ENCODE results near the gene IFT80. TPM values are rescaled to one million over a fixed set of nuclear protein-coding genes. Genes with fewer than 3 reads are reported as not detected.

Gene IFT80
- total and polyA plus RNA-seq, 10 of the 15 experiments (the other 5 are each of a cell fraction or from before 2014, with no cell fraction given), result 6.5 to 21.5 (median 14.1) TPM

DNA sequence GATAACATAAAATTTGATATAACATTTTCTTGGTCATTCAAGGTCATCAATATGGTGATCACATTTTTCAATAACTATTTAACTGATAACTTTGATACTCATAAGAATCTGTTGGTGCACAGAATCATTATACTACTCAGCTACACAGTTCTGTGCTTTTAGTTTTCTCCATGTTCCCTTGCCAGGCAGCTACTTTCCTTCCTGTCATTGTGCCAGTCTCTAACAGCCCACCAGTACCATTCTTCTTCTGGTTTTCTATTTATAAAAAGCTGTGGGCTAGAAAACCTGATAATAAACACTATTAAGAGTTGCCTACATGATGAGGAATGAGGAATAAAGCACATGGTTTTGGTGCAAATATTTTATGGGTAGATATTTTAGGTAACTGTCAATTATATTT, 96.2 kb downstream of the IFT80 start:
- ChIA-PET SMC1A (ENCODE audit: uncharacterized antibody, unreplicated experiment) (interaction anchor here (0.6 to 1.9 kb wide), 3 partner anchors 9 to 204 kb away, joined by 3 to 4 read pairs (median 3); no protein-coding TSS in a partner anchor), RAD21 (ENCODE audit: unreplicated experiment) (no interaction called here), CTCF (interaction anchor here (1.6 kb wide), 1 partner anchor 498 kb away, joined by 3 read pairs; no protein-coding TSS in a partner anchor), POLR2A (no interaction called here)
- Histone ChIP-seq H2AFZ (ENCODE audit: control insufficient read depth, low read depth, low read length) (no peak overlapping the region), H3K79me2 (ENCODE audit: control insufficient read depth, insufficient read depth, low read length) (no peaks in the 10 kb centered on the region), H3K9ac (ENCODE audit: control insufficient read depth, insufficient read depth, low read length) (no peak overlapping the region), H3K27ac (ENCODE audit: control insufficient read depth, insufficient read depth) (no peak overlapping the region), H3K4me2 (ENCODE audit: control insufficient read depth, insufficient read depth) (no peak overlapping the region), H3K9me3 (replicated peaks; ENCODE audit: control insufficient read depth, insufficient read depth, low read length) (no peaks in the 10 kb centered on the region), H3K4me3 (no peak overlapping the region), H3K36me3 (ENCODE audit: control insufficient read depth in 2 of 2, insufficient read depth in 2 of 2, low read length in 1 of 2) (no peaks in the 10 kb centered on the region), H3K4me1 (ENCODE audit: control insufficient read depth, insufficient read depth, low read length) (no peaks in the 10 kb centered on the region), H4K20me1 (ENCODE audit: control insufficient read depth, insufficient read depth) (no peaks in the 10 kb centered on the region), H3K27me3 (replicated peaks in 1 of 2; ENCODE audit: control insufficient read depth in 2 of 2, insufficient read depth in 2 of 2, low read length in 1 of 2) (no peaks in the 10 kb centered on the region)
- in situ Hi-C loops (cut with MboI) (no loop called here), intact Hi-C loops (cut with micrococcal nuclease; ENCODE audit: unreplicated experiment) (no loop called here)
- DNase-seq (ENCODE audit: low read depth, low spot score), result no peak
- FAIRE-seq, result no peak
- no TSS peak for BruUV-seq (replicated peaks)
- TF ChIP-seq FOS (IDR thresholded peaks at IDR 0.05; ENCODE audit: borderline replicate concordance, extremely low read depth, insufficient read length), result no peak
- TF ChIP-seq RELA (IDR thresholded peaks at IDR 0.05; ENCODE audit: borderline replicate concordance, partially characterized antibody), result no peak
- TF ChIP-seq MYC (IDR thresholded peaks at IDR 0.05; ENCODE audit: insufficient read depth, insufficient read length, insufficient replicate concordance, low read length, severe bottlenecking), result no peak
- no peak for TF ChIP-seq RB1 (IDR thresholded peaks at IDR 0.05; ENCODE audit: borderline replicate concordance)
- TF ChIP-seq TCF7 (IDR thresholded peaks at IDR 0.05; ENCODE audit: borderline replicate concordance), result no peak
- no peak for TF ChIP-seq PAX8 (IDR thresholded peaks at IDR 0.05)
- TF ChIP-seq LARP7 (IDR thresholded peaks at IDR 0.05), result no peak
- no peak for TF ChIP-seq TAF1 (IDR thresholded peaks at IDR 0.05; ENCODE audit: borderline replicate concordance, low read depth, low read length)
- TF ChIP-seq ZZZ3 (IDR thresholded peaks at IDR 0.05; ENCODE audit: control insufficient read depth, insufficient read length, low read depth), result no peak
- ATAC-seq, result no peak

DNA sequence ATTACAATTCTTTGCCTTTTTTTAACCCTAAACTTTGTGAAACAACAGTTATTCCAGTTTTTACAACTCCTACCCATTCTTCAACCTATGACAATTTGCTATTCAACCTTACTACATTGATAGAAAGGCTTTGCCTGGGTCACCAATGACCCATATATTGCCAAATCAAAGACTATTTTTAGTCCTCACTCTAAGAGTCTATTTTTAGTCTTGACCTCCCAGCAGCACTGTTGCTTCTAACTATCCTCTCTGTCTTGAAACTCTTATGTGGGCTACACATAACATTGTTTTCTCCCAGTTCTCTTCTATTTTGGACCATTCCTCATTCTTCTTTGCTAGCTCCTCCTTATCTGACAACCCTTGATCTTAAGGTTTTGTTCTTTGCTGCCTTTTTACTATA, 102.4 kb downstream of the IFT80 start:
- in situ Hi-C loops (cut with MboI), result no loop called here
- Histone ChIP-seq H3K9me3 (replicated peaks; ENCODE audit: control insufficient read depth, insufficient read depth, low read length) (no peaks in the 10 kb centered on the region), H3K4me1 (ENCODE audit: control insufficient read depth, insufficient read depth, low read length) (no peaks in the 10 kb centered on the region), H4K20me1 (ENCODE audit: control insufficient read depth, insufficient read depth) (no peaks in the 10 kb centered on the region), H3K27ac (ENCODE audit: control insufficient read depth, insufficient read depth) (no peak overlapping the region), H3K4me2 (ENCODE audit: control insufficient read depth, insufficient read depth) (no peak overlapping the region), H3K36me3 (ENCODE audit: control insufficient read depth in 2 of 2, insufficient read depth in 2 of 2, low read length in 1 of 2) (no peaks in the 10 kb centered on the region), H3K27me3 (replicated peaks in 1 of 2; ENCODE audit: control insufficient read depth in 2 of 2, insufficient read depth in 2 of 2, low read length in 1 of 2) (no peaks in the 10 kb centered on the region), H3K79me2 (ENCODE audit: control insufficient read depth, insufficient read depth, low read length) (no peaks in the 10 kb centered on the region), H3K4me3 (no peak overlapping the region), H2AFZ (ENCODE audit: control insufficient read depth, low read depth, low read length) (no peak overlapping the region), H3K9ac (ENCODE audit: control insufficient read depth, insufficient read depth, low read length) (no peak overlapping the region)
- ChIA-PET RAD21 (ENCODE audit: unreplicated experiment) (no interaction called here), SMC1A (ENCODE audit: uncharacterized antibody, unreplicated experiment) (no interaction called here), CTCF (interaction anchor here (0.6 kb wide), 1 partner anchor 1491 kb away, joined by 3 read pairs; no protein-coding TSS in a partner anchor), POLR2A (no interaction called here)
- no peak for TF ChIP-seq SMAD1 (IDR thresholded peaks at IDR 0.05; ENCODE audit: low read depth, partially characterized antibody)
- TF ChIP-seq, protein P1, sequence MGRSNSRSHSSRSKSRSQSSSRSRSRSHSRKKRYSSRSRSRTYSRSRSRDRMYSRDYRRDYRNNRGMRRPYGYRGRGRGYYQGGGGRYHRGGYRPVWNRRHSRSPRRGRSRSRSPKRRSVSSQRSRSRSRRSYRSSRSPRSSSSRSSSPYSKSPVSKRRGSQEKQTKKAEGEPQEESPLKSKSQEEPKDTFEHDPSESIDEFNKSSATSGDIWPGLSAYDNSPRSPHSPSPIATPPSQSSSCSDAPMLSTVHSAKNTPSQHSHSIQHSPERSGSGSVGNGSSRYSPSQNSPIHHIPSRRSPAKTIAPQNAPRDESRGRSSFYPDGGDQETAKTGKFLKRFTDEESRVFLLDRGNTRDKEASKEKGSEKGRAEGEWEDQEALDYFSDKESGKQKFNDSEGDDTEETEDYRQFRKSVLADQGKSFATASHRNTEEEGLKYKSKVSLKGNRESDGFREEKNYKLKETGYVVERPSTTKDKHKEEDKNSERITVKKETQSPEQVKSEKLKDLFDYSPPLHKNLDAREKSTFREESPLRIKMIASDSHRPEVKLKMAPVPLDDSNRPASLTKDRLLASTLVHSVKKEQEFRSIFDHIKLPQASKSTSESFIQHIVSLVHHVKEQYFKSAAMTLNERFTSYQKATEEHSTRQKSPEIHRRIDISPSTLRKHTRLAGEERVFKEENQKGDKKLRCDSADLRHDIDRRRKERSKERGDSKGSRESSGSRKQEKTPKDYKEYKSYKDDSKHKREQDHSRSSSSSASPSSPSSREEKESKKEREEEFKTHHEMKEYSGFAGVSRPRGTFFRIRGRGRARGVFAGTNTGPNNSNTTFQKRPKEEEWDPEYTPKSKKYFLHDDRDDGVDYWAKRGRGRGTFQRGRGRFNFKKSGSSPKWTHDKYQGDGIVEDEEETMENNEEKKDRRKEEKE (IDR thresholded peaks at IDR 0.05), result no peak
- no peak for TF ChIP-seq CREB1 (IDR thresholded peaks at IDR 0.05; ENCODE audit: low read depth)
- no peak for TF ChIP-seq RAD51 (IDR thresholded peaks at IDR 0.05)
- ATAC-seq (no peak), FAIRE-seq (no peak), DNase-seq (ENCODE audit: low read depth, low spot score) (no peak)
- intact Hi-C loops (cut with micrococcal nuclease; ENCODE audit: unreplicated experiment), result no loop called here
- no TSS peak for BruUV-seq (replicated peaks)

Measured in GM12878 (cell line).